ENCODE data around the gene MINDY4. TPM values are rescaled to one million over a fixed set of nuclear protein-coding genes. Genes with fewer than 3 reads are reported as not detected.

MINDY4 gene
- total and polyA plus RNA-seq, 2 of the 13 experiments (the other 11 are each of a cell fraction or from before 2014, with no cell fraction given) = not detected

DNA sequence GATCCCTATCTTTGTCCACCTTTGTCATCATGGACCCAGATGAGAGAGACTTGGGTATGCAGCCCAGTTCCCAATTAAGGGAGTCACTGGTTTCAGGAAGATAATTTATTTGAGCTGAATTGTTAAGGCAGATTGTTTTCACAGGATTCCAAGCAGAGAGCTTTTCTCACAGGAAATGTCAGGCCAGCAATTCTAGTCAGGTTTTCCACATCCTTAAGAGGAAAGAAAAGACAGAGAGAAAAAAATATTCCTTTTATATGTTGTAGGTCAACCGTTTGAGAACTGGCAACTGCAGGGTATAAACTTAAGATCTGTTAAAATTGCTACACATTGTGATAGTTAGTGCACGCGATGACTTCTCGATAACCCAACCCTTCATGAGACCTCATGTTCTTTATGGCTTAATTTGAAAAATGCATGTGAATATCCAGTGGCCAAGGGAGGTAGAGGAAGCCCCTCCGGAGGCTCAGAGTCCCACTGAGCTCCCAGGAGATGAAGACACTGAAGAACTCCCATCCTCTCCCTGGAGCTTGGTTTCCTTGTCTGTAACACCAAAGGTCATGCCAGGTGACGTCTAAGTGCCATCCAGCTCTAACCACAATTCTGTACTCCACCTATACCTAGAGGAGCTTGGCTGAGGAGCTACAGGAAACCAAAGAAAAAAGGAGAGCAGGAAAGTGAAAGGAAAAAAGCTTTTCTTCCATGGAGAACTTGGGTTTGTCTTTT is 45.6 kb downstream of the MINDY4 start (continued):
- TF ChIP-seq SP140L (CRISPR knock-in tag; IDR thresholded peaks at IDR 0.05; ENCODE audit: borderline replicate concordance) (no peak), ZNF567 (CRISPR knock-in tag; IDR thresholded peaks at IDR 0.05; ENCODE audit: borderline replicate concordance) (no peak), NR2F6 (IDR thresholded peaks at IDR 0.05) (no peak), NR2F6 (CRISPR knock-in tag; IDR thresholded peaks at IDR 0.05) (no peak), ZNF232 (CRISPR knock-in tag; IDR thresholded peaks at IDR 0.05; ENCODE audit: borderline replicate concordance) (no peak)
- TF ChIP-seq, protein P1, sequence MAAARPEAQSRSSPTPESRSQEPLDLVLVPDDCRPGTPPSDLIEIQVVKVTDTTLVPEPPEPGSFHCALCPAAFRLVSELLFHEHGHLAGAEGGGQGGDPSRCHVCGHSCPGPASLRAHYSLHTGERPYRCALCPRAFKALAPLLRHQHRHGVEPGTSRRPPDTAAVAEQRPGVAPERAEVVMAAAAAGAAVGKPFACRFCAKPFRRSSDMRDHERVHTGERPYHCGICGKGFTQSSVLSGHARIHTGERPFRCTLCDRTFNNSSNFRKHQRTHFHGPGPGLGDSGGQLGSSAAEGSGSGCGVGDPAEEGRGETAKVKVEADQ (CRISPR knock-in tag; IDR thresholded peaks at IDR 0.05; ENCODE audit: borderline replicate concordance) = no peak

DNA sequence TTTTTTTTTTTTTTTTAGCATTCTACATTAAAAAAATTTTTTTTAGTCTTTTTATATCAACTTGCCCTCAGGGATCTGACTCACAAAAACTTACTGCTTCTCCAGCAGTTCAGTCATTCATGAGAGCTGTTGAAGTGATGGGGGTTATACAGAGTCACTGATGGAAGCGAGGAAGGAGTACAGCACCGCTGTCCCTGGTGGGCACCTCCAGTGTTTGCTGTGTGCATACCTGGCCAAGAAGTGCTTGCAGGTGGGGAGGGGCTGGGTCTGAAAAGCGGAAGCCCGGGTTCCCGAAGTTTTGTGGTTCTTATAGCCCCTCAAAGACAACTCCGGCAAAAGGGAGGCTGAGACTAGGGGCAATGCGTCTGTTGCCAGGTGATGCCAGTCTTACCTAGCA is 46.2 kb downstream of the MINDY4 start:
- FAIRE-seq = no peak
- whole genome bisulfite sequencing (ENCODE audit: low lambda C conversion rate) = 59% methylated on average over 2 of the region's 7 CpGs
- Histone ChIP-seq H3K36me3 (replicated peaks in 1 of 2; ENCODE audit: control insufficient read depth in 1 of 2, insufficient read depth in 2 of 2, low read length in 2 of 2) (no peaks in the 10 kb centered on the region), H3K79me2 (ENCODE audit: insufficient read depth, low read length) (no peaks in the 10 kb centered on the region), H2AFZ (ENCODE audit: low read length) (no peak overlapping the region), H3K4me1 (ENCODE audit: insufficient read depth, low read length) (no peaks in the 10 kb centered on the region), H3K4me2 (ENCODE audit: low read depth, low read length) (no peak overlapping the region), H3K4me3 (replicated peaks in 1 of 3; ENCODE audit: insufficient read depth in 1 of 3, low read depth in 2 of 3, low read length in 3 of 3) (no peak overlapping the region), H3K27me3 (ENCODE audit: control insufficient read depth in 1 of 2, insufficient read depth in 2 of 2, low read length in 2 of 2) (no peaks in the 10 kb centered on the region; a peak in 1 of 5 replicates), H3K9me3 (ENCODE audit: low read length) (no peaks in the 10 kb centered on the region), H4K20me1 (ENCODE audit: insufficient read depth, low read length) (no peaks in the 10 kb centered on the region), H3K9ac (ENCODE audit: insufficient read depth, low read depth, low read length) (no peak overlapping the region), H3K27ac (ENCODE audit: extremely low read length, insufficient read depth, low read length) (no peak overlapping the region)
- in situ Hi-C loops (cut with HindIII; ENCODE audit: extremely low pct_ligation_motif_present, low pct_unique_long_range_greater_than_20kb) (no loop called here), intact Hi-C loops (cut with micrococcal nuclease; ENCODE audit: unreplicated experiment) (no loop called here)
- DNase-seq (ENCODE audit: low spot score) = no peak
- TF ChIP-seq SRSF9 (IDR thresholded peaks at IDR 0.05; ENCODE audit: borderline replicate concordance, insufficient read depth, low read depth, low read length, poor library complexity, severe bottlenecking) (no peak), ZNF781 (CRISPR knock-in tag; IDR thresholded peaks at IDR 0.05; ENCODE audit: borderline replicate concordance, not compliant biosample characterization) (no peak), REL (CRISPR knock-in tag; conservative IDR thresholded peaks at IDR 0.05) (no peak), ZNF839 (CRISPR knock-in tag; IDR thresholded peaks at IDR 0.05; ENCODE audit: borderline replicate concordance) (no peak), RBM39 (IDR thresholded peaks at IDR 0.05; ENCODE audit: low read depth, low read length, poor library complexity, severe bottlenecking) (no peak), MXI1 (IDR thresholded peaks at IDR 0.05; ENCODE audit: borderline replicate concordance, low read depth, low read length) (no peak), MAZ (IDR thresholded peaks at IDR 0.05; ENCODE audit: borderline replicate concordance, low read depth, low read length) (no peak), MAZ (CRISPR knock-in tag; IDR thresholded peaks at IDR 0.05; ENCODE audit: low read depth) (no peak), BCL6 (CRISPR knock-in tag; IDR thresholded peaks at IDR 0.05) (no peak)
- TF ChIP-seq, protein P2, sequence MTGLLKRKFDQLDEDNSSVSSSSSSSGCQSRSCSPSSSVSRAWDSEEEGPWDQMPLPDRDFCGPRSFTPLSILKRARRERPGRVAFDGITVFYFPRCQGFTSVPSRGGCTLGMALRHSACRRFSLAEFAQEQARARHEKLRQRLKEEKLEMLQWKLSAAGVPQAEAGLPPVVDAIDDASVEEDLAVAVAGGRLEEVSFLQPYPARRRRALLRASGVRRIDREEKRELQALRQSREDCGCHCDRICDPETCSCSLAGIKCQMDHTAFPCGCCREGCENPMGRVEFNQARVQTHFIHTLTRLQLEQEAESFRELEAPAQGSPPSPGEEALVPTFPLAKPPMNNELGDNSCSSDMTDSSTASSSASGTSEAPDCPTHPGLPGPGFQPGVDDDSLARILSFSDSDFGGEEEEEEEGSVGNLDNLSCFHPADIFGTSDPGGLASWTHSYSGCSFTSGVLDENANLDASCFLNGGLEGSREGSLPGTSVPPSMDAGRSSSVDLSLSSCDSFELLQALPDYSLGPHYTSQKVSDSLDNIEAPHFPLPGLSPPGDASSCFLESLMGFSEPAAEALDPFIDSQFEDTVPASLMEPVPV (CRISPR knock-in tag; IDR thresholded peaks at IDR 0.05) = no peak
- ATAC-seq = no peak
- BruUV-seq (replicated peaks) = no TSS peak
- POLR2A ChIA-PET = no interaction called here
- CTCF ChIA-PET (ENCODE audit: low intra/inter-chr PET ratio, low total read pairs) = no interaction called here

All from HepG2 (cell line).